ENCODE results near the gene MMP24OS.

The MMP24OS gene

DNA sequence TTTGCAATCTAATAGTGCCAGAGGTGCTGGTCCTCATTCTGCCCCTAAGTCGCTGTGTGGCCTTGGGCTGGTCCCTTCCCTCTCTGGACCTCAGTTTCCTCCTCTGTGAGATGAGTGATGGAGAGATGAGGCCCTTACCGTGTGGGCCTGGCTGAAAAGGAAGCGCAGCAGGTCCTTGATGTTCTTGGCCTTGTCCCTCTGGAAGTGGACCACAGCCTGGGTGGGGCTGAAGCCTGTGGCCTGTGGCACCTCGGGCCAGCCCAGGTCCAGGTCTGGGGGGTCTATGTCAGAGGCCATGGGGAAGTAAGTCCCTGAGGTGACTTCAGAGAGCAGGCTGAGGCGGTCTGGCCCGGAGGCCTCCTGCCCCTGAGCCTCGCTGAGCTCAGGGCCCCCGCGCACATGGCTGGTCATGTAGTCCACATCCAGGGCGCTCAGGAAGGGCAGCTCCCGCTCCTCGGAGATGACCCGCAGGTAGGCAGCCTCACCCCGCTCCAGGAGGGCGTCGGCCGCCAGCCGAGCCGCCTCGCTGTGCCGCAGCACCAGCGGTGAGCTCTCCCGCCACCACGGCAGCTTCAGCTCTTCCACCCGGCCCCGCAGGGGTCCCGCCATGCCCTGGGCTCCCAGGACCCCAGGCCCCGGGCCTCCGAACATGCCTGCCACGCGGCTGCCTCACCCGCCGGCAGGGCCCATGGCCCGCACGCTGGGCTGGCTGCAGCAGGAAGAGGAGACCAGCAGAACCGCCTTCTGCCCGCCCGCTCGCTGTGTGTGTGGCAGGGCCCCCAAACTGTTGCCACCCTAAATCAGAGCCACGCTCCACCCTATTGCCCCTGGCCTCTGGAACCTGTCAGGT is 14.0 kb upstream of the MMP24OS start, which contains the start of gene FAM83C:
Gene FAM83C, minus strand, starts transcription at position 772 of the 850 bp plus-strand sequence. Its CDS starts 121 bp downstream, at position 651.
- no peak for DNase-seq (ENCODE audit: low read depth in 2 of 2, low spot score in 1 of 2)

DNA sequence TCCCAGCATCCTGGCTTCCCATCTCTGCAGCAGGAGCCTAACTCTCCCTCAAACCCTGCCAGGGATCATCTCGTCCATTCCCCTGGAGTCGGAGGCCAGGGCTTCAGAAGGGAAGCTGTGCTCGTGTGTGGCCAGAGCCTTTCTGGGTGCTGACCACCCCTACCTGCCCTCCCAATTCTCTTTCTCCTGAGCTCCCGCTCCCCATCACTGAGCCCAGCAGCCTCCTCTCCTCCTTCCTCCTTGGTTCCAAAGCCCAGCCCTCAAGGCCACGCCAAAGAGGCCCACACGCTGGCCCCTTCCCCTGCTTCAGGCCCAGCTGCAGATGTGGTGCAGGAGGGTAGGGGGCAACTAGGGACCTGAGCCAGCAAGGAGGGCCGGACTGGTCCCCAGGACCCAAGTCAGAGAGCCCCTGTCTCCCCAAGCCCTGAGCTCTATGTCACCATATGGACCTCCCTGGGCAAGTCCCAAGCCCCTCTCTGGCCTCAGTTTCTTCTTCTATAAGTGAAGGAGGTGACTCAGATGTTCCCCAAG is 13.0 kb upstream of the MMP24OS start:
- DNase-seq (ENCODE audit: low read depth in 2 of 2, low spot score in 1 of 2): no peak

DNA sequence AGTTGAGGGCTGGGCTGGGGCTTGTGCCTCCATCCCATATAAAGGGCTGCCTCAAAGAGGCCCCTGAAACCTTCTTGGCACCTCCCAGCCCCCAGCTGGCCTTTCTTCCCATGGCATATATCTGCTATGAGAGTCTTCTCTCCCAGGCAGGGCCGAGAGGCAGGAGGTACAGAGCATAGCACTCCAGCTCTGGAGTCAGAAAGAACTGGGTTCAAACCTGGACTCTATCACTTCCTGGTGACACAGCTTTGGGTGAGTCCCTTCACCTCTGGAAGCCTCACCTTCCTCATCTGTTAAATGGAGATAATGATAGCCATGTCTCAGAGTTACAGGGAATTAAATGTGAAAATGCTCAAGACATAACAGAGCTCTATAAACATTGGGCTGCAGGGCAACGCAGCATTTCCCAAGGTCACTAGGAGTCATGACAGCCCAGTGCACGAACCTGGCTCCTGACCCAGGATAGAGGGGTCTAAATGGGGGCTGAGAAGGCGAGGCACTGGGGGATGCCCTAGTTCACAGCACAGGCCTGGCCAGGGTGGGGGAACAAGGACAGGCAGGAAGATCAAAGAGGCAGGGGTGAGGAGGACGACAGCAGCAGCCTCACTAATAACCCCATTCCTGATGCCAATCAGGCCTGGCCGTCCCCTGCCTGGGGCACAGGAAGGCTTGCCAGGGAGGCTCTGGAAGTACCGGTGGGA is 12.4 kb upstream of the MMP24OS start:
- DNase-seq (ENCODE audit: low read depth in 2 of 2, low spot score in 1 of 2): no peak

DNA sequence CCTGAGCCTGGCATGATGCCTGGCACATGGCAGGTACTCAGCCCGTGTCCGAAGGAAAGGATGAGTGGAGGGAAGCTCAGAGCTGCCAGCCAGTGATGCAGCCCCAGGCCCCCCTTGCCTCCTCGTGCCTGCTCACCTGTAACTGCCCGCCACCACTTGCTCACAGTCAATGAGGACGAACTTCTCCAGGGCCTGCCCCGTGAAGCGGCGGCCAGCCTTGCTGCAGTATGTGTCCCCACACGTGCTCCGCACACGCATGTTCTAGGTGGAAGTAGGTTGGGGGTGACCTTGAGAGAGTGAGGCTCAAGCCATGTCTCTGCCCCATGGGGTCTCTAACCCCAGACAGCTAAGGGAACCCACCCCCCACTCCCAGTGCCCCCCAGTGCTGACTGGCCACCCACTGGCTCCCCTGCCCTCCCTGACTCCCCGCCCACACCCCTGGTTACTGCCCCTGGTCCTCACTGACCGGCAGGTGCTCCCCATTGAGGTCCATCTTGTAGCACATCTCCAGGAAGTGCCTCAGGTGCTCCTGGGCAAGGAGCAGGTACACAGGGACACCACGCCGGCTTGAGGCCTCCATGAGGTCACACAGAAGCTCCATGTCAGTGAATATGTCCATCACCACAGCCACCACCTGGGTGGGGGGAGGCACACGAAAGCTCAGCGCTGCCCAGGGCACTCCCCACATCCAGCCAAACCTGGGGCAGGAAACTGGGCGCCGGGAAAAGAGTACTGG is 10.6 kb upstream of the MMP24OS start:
- DNase-seq (ENCODE audit: low read depth in 2 of 2, low spot score in 1 of 2): no peak

DNA sequence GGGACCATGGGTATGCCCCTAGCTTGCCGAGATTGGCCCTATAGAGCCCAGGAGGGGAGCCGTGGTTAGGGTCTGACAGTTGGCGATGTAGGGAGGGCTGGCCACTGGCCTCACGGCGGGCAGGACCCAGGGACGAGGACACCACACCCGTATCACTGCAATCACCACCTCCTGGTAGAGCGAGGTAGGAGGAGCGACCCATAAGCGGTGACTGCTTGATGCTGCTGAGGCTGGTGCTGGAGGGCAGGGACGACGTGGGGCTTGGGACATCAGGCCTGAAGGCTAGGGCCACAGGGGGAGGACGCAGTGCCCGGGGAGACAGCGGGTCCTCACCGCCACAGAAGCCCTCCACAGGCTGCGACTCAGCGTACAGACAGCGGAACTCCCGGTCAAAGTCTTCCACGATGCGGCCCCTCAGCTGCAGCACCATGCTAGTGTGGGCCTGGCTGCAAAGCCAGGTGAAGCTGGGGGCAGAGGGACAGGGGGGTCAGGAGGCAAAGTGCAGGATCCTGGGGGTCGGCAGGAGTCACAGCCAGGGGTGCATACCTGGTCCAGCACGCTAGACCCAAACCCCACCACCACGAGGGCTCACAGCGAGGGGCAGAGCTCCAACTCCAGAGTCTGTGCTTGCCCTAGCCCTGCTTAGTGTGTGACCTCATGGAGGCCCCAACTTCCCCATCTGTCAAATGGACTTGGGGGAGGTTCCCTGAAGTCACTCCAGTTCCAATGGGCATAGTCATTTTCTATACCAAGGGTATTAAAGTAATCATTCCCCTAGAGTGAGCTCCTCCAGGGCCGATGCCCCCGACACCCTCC is 9.8 kb upstream of the MMP24OS start:
- DNase-seq (ENCODE audit: low read depth in 2 of 2, low spot score in 1 of 2): no peak

DNA sequence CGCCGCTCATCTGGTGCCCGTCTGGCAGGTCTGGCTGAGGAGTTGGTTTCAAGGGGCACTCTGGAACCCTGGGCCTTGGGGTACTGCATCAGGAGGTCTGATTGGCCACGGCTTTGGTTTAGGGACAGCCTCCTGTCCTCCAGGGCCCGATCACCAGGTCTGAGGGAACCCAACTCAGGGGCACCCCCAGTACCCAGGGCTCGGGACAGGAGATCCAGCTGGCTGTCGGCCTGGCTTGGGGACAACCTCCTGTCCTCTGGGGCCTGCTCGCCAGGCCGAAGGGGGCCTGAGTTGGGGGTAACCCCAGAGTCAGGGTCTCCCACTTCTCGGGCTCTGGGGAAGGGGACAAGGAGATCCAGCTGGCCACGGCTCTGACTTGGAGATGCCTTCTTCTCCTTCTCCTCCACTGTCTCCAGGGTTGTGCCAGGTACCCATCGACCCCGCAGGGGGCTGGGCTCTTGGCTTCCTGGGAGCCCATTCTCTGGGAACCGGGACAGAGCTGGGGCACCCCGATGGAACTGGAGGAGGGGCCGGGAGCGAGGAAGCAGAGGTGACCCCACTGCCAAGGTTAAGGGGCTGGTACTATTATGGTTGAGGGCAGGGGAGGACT is 9.1 kb upstream of the MMP24OS start:
- no peak for DNase-seq (ENCODE audit: low read depth in 2 of 2, low spot score in 1 of 2)

DNA sequence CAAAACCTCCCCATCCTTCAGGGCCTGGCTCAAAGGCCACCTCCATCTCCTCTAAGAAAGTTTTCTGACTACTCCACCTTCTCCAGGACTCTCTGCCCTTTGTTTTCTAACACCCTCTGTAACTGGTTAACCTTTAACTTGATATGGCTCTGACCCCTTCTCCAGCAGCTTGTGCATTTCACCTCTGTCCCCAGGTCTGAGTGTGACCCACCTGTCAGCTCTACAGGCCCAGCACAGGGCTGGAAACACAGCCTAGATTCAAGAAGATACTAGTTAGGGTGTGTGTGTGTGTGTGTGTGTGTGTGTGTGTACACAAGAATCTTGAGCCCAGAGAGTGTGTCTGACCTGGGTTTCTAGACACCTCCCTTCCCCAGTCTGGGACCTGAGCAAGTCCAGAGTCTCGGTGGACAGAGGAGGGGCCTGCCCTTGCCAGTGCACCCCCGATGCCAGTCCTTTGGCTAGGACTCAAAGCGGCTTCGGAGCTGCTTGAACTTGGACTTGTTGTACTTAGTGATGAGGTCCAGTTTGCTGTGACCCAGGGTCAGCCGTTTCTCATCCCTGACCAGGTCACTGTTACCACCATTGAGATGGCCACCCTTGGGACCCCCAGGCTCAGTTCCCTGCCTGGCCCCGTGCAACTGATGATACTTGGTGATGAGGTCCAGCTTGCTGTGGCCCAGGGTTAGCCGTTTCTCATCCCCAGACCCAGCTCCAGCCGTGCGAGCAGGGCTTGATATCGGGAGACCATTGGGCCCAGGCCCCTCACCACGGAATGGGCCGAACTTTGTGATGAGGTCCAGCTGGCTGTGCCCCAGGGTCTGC is 8.4 kb upstream of the MMP24OS start:
- DNase-seq (ENCODE audit: low read depth in 2 of 2, low spot score in 1 of 2): no peak

DNA sequence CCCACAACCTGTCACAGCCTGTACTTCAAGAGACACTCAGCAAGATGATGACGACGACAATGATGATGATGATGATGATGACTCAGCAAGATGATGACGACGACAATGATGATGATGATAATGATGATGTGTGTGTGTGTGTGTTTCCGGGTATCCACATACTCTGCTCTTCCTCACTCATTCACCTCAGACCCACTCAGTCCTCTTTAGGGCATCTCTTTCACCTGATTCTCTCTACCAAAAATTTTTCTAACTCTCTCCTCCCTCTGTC is 7.8 kb upstream of the MMP24OS start:
- no peak for DNase-seq (ENCODE audit: low read depth in 2 of 2, low spot score in 1 of 2)

DNA sequence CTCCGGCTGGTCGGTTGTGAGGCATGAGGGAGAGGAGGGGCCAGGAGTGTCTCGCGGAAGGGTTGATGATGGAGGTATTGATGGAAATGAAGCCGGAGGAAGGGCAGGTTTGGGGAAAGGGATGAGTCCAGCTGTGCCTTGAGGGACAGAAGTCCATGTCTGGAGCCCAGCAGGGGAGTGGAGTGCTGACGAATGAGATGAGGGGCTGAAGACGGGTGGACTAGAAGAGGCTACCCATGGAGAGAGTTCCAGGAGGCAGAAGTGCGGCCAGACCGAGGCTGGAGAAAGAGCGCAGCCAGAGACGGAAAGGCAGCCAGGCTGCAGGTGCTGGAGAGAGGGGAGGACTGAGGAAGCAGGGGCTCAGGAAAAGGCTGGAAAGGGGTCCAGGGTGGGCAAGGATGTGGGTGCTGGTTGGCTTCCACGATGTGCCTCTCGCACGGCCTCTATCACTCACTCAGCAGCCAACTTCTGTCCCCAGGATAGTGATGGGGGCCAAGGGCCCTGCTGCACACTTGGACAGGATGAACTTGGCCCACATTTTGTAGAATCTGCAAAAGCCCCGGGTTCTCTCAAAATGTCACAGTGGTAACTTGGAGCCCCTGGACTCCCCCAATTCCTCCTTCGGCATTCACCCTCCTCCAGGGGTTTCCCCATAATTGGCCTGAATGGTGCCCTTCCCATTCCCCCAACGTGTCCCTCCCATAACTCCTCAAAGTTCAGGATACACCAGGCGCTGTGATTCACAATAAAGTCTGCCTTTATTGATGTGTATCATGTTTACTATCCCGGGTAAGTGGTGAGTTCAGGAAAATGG is 7.3 kb upstream of the MMP24OS start:
- no peak for DNase-seq (ENCODE audit: low read depth in 2 of 2, low spot score in 1 of 2)

DNA sequence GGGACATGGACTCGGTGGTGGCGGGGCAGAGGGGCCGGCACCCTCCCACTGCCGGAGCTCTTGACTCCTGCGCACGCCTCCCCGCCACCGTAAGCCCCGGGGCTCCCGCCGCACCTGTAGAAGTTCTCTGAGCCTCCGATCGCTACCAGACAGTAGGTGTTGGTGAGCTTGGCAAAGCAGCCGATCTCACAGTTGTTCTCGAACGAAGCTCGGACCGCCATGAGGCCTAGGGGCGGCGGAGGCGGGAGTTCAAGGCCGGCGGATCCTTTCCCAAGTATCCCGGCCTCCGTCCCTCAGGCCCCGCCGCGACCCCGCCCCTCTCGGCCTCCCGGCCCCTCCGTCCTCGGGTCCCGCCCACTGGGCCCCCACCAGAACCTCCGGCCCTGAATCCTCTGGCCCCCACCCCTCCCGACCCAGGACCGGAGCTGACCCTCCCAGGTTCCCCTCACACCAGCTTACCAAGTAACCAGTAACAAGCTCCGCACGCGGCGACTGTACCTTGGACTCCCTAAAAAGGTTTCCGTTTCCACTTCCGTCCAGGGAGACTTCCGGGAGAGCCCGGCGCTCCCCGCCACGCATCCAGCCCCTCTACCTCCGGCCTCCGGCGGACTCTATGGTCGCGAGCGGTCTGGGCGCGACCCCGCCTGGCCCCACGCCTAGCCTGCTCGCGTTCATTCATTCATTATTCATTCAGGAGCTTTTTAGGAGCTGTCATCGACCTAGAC is 6.5 kb upstream of the MMP24OS start, which contains the start of gene EIF6:
Gene EIF6, minus strand, starts transcription at position 506 of the 725 bp plus-strand sequence. Its CDS starts 285 bp downstream, at position 221.
- peak; percentile 31 to 51 for DNase-seq (ENCODE audit: low read depth in 2 of 2, low spot score in 1 of 2)

DNA sequence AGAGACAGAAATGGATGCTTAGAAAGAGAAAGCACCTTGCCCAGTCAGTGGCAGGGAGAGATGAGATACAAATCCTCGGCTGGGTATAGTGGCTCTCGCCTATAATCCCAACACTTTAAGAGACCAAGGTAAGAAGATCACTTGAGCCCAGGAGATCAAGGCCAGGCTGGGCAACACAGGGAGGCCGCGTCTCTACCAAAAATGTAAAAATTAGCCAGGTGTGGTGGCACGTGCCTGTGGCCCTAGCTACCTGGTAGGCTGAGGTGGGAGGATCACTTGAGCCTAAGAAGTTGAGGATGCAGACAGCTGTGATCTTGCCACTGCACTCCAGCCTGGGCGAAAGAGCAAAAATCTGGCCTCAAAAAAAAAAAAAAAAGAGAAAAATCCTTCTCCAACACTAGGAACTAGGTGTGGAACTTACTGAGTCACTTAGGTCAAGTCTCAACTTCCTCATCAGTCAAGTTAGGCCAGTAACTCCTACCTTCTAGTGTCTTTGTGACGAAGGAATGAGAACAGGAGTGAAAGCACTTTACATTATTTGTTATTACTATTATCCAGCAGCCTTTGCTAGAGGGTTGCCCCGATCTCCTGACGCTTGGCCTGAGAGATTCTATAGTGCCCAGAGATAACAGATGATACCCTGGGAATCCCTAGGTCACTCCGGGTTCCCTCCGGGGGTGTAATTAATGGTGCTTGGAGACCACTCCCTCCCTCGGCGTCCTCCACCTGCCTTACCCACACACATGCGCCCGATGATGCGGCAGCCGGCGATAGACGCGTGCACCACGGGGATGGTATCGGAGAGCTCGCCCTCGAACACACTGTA is 5.7 kb upstream of the MMP24OS start:
- no peak for DNase-seq (ENCODE audit: low read depth in 2 of 2, low spot score in 1 of 2)

DNA sequence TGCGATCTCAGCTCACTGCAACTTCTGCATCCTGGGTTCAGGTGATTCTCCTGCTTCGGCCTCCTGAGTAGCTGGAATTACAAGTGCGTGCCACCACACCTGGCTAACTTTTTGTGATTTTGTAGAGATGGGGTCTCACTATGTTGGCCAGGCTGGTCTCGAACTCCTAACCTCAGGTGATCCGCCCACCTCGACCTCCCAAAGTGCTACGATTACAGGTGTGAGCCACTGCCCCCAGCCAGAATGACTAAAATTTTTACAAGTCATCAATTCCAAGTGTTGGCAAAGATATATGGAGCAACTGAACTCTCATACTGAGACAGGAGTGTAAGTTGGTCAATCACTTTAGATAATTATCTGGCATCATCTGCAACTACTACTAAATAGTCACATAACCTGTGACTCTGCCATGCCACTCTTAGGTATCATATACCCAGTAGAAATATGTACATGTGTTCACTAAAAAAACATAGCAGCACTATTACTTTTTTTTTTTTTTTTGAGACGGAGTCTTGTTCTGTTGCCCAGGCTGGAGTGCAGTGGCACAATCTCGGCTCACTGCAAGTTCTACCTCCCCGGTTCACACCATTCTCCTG is 3.7 kb upstream of the MMP24OS start:
- no peak for DNase-seq (ENCODE audit: low read depth in 2 of 2, low spot score in 1 of 2)

DNA sequence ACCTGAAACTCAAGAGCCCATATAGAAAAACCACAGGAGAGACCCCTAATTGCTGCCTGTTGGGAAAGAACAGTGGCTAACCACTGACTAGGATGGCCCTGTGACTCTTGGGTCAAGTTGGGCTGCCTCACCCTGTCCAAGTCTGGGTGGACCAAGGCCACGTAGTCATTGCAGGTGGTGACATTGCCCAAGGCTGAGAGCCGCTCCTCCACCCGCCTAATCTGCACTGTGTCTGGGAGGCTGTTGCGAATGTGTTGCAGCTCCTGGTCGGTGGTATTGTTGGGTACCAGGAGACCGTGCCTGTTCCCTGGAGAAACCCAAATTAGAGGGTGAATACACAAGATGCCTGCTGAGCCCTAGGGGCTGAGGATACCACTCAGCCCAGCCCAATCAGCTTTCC is 2.6 kb upstream of the MMP24OS start:
- DNase-seq (ENCODE audit: low read depth in 2 of 2, low spot score in 1 of 2): no peak

DNA sequence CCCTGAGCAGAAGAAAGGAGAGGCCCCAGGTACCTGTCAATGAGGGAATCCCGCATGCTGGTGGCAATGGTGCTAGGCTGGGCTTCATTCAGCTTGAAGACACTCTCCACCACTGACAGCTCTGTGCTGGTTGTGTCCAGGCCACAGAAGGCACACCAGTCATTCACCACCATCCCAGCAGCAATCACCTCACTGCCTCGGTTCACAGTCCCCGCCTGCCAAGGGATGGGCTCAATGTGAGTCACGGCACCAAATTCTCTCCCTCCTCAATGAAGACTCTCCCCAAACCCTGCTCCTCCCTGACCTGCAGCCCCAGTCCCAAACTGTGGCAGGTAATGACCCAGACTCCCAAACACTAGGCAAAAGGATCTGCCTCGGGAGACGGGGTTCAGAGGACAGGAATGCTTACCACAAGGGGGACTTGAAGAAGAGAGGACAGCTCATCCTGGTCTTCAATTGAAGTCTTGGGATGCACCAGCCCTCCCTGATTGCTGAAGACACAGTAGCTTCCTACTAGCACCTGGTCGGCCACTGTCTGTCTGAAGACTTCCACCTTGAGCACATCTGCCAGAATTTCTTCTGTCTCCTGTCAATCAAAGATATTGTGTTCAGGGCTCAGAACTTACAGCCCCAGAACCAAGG is 1.7 kb upstream of the MMP24OS start:
- no peak for DNase-seq (ENCODE audit: low read depth in 2 of 2, low spot score in 1 of 2)

DNA sequence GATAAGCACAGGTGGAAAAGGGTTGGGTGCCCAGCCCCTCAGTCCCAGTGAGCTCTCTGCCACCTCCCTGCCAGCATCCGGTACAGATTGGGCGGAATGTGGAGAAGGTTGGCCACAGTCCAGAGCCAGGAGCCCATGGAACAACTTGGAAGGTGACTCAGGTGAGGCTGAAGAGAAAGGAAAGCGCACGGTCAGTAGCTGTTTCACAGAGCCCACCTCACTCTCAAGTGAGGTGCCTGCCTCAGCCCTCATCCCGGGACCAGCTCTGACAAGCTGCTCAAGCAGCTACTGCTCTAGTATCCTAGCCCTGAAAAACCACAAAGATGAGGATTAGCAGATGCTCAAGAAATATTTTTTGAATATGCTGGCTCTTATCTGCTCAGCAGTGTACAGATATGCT is 1.1 kb upstream of the MMP24OS start:
- no peak for DNase-seq (ENCODE audit: low read depth in 2 of 2, low spot score in 1 of 2)

DNA sequence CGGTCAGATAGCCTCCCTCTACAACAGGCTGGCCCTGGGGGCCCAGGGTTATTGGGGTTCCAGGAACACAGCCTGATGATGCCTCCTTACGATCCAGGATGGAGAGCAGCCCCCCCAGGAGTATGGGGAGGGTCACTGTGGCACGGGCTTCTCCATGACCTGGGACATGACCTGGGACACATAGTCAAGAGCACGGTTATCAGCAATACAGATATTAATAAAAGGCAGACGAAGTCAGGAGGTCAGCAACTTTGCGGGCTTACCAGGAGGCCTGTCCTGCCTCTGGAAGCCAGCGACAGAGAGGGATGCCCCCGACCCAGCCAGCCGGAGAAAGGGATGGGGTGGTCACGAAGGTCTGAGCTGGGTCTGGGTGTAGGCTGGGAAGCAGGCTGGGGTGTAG is 795 bp downstream of the MMP24OS start:
- DNase-seq (ENCODE audit: low read depth in 2 of 2, low spot score in 1 of 2): no peak

Measured in stimulated activated CD8-positive, alpha-beta memory T cell treated with anti-CD3 and anti-CD28 coated beads, Interleukin-4, amount 100 ng/mL, for 1 hour (primary cell).